Ovary (tissue), 9 donors: ENCODE measurements around the gene MT1H. TPM values are rescaled to one million over a fixed set of nuclear protein-coding genes. Genes with fewer than 3 reads are reported as not detected.

Experiments
- DNase-seq, 5 donors: peaks; one replicate each; pipeline ENCODE4 v3.0.0-alpha.2; 2019 to 2020
- H3K27ac ChIP-seq, 2 donors: fragments of 200-600 bp; one replicate each; pipeline versions ENCODE4 v1.5.1 to v1.8.0; 2019 to 2022
- H3K27me3 ChIP-seq: fragments of 200-600 bp; one replicate; pipeline ENCODE4 v1.8.0; 2022
- H3K36me3 ChIP-seq: fragments of 200-600 bp; sonication (generic); one replicate; pipeline ENCODE4 v1.5.1; 2019
- H3K4me1 ChIP-seq: one replicate; pipeline ENCODE4 v1.8.1; 2013; ENCODE audit warnings: mild to moderate bottlenecking, moderate library complexity; ENCODE audit not compliant: insufficient read depth
- H3K4me3 ChIP-seq: fragments of 200-600 bp; sonication (generic); one replicate; pipeline ENCODE4 v1.5.1; 2017
- H3K9me3 ChIP-seq, 2 donors: fragments of 200-600 bp in 1 of 2; sonication (generic) in 1 of 2; one replicate each; pipeline versions ENCODE4 v1.5.1 to v1.8.1; 2013 to 2019; ENCODE audit warnings: mild to moderate bottlenecking in 1 of 2, moderate library complexity in 1 of 2
- CTCF ChIP-seq, 3 donors: fragments of 450-650 bp in 2 of 3; fragments of 200-600 bp in 1 of 3; IDR thresholded peaks; one replicate each; pipeline versions ENCODE4 v1.5.1 to v1.8.0; 2016 to 2022; ENCODE audit warnings: antibody characterized with exemption in 3 of 3, mild to moderate bottlenecking in 1 of 3
- EP300 ChIP-seq: sonication (generic); formaldehyde crosslinking; IDR thresholded peaks from one replicate; pipeline ENCODE4 v1.6.1; 2017; ENCODE audit warnings: antibody characterized with exemption
- POLR2A ChIP-seq: fragments of 450-650 bp; IDR thresholded peaks from one replicate; pipeline ENCODE4 v1.6.1; 2017; ENCODE audit warnings: antibody characterized with exemption, mild to moderate bottlenecking, moderate library complexity
- WGBS, 3 donors: extraction: QIAGEN DNeasy Blood & Tissue Kit in 1 of 3; methylation state at CpG; one replicate each; pipeline versions ENCODE4 v1.1.5 to v1.1.7; 2013 to 2017; 5-methylcytosine and 5-hydroxymethylcytosine counted together
- intact Hi-C, 4 donors: fragments of 100-400 bp; cut with DNase I; formaldehyde crosslinking; loops; one replicate each; pipeline versions ENCODE4 v1.11.0 to v1.15.1; 2022 to 2023
- polyA plus RNA-seq, 2 donors: library from polyadenylated mRNA; stranded (reverse); fragments of 200-250 nt in 1 of 2; fragments of 350-450 nt in 1 of 2; fragmentation: Illumina TruSeq in 1 of 2; extraction: RNeasy Lipid Tissue Mini Kit (QIAGEN cat#74804) in 1 of 2; gene quantifications; one replicate each; pipeline ENCODE4 v1.2.3, GENCODE V29; 2013 to 2014
- total RNA-seq, 7 donors: library from RNA; depleted of rRNA in 2 of 7; stranded (reverse); fragments of >200 nt in 2 of 7; fragmentation: NEBNext Ultra II Directional in 3 of 7; extraction: Animal tissue kit (Norgen Biotek cat#: 25700) in 3 of 7; gene quantifications; one replicate each; pipeline versions ENCODE4 v1.1.0 to v1.2.4, GENCODE V29; 2016 to 2023
- donor health status: DM: no; HTN: no; CAD: no; lungs with moderate emphysema.
- donor health status: DM: no; HTN: no; CAD: no.
- donor health status: Bipolar disorder and iron deficiency.
- donor health status: DM: yes; HTN: yes; CAD: no.
- donor health status: DM: no; HTN: no; CAD: no.
- donor health status: DM: yes; HTN: yes; CAD: no.

MT1H gene
- total and polyA plus RNA-seq, 9 donors = 0.79 TPM; not detected in 8

DNA sequence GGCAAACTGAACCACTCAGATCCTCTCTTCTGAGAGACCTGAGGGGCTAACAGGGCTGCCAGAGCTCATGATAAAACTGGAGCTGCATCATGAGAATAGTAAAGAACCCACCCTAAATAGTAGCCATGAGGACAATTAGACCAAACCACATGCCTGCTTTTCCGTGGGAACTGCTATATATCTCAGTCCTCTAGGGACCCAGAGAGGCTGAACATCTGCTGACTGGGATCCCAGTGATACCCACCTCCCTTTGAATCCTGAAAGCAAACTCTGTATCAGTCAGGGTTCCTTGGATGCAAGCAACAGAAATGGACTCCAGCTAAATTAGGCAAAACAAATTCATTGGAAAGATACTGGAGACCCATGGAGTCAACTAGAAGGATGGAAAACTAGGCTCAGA, 19.1 kb downstream of the MT1H start:
- intact Hi-C loops = loop anchor here in 1 of 4 donors (10.0 kb wide), 1 partner anchor 104 kb away; the partner anchor contains the start of gene MT3
- H3K27me3 ChIP-seq = no peaks in the 10 kb centered on the region
- no peak overlapping the region for H3K27ac ChIP-seq
- no peak for DNase-seq
- H3K4me3 ChIP-seq = no peak overlapping the region
- WGBS, 3 donors = 17 to 29% (median 22%) methylated on average over 1 of the region's 1 CpG
- H3K9me3 ChIP-seq = no peaks in the 10 kb centered on the region
- peaks cover 3% of the 10 kb centered on the region for H3K4me1 ChIP-seq
- TF ChIP-seq POLR2A (no peak), CTCF (IDR thresholded peaks at IDR 0.05) (no peak), EP300 (no peak)
- H3K36me3 ChIP-seq = no peaks in the 10 kb centered on the region

DNA sequence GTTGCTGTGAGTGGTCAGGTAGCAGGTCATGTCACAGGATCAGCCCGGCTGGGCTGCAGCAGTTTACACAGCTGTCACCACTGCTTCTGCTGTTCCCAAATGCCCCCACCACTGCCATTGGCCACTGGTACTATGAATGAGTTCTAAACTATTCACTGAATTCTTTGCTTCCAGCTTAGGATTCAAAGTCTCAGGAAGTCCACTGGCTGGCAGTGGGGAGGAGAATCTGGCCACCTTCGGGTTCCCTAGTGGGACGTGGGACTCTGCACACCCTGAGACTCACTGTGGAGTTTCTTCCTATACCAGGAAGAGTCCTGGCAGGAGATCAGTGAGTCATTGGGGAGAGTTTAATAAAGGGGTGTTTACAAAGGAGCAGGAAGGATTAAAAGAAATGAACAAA, 19.6 kb downstream of the MT1H start:
- H3K4me1 ChIP-seq = peaks cover 3% of the 10 kb centered on the region
- no peaks in the 10 kb centered on the region for H3K9me3 ChIP-seq
- intact Hi-C loops = loop anchor here in 1 of 4 donors (10.0 kb wide), 1 partner anchor 104 kb away; the partner anchor contains the start of gene MT3
- no peak for DNase-seq
- 72 to 81% (median 74%) methylated on average over 3 of the region's 3 CpGs for WGBS, 3 donors
- no peaks in the 10 kb centered on the region for H3K36me3 ChIP-seq
- no peak overlapping the region for H3K4me3 ChIP-seq
- H3K27ac ChIP-seq = no peak overlapping the region
- TF ChIP-seq EP300 = no peak
- no peak for TF ChIP-seq POLR2A
- TF ChIP-seq CTCF (IDR thresholded peaks at IDR 0.05) = no peak
- H3K27me3 ChIP-seq = no peaks in the 10 kb centered on the region

DNA sequence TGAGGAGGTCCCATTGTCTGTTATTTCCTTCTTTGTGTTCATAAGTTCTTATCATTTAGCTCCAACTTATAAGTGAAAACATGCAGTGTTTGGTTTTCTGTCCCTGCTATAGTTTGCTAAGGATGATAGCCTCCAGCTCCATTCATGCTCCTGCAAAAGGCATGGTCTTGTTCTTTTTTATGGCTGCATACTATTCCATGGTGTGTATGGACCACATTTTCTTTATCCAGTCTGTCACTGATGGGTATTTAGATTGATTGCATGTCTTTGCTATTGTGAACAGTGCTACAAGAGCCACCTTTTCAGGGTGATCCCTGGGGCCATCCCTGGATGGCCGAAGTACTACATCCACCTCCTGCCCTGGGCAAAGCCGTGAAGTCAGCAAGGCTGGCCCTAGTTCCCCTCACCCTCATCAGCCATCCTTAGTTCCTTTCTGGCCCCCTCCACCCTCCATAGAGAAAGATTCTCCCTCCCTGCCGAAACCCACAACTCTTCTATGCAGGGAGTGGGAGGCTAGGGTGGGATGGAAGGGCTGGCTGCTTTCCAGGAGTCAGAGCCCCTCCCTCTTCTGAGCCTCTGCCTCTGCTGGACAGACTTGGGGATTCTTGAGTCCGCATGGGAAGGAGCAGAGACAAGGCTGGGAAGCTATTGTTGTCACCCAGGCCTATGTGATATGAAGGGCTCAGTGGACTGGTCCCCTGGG, 21.0 kb downstream of the MT1H start:
- intact Hi-C loops = loop anchor here in 2 of 4 donors (5.0 to 10.0 kb wide), 3 partner anchors 166 to 798 kb away; partner anchors contain the start of gene BBS2 (in 1 of the 2)
- H3K4me3 ChIP-seq = no peak overlapping the region
- no peaks in the 10 kb centered on the region for H3K9me3 ChIP-seq
- no peak overlapping the region for H3K27ac ChIP-seq
- DNase-seq = no peak
- H3K4me1 ChIP-seq = peaks cover 3% of the 10 kb centered on the region
- H3K36me3 ChIP-seq = no peaks in the 10 kb centered on the region
- H3K27me3 ChIP-seq = no peaks in the 10 kb centered on the region
- WGBS, 3 donors = 64 to 73% (median 66%) methylated on average over 4 of the region's 4 CpGs
- TF ChIP-seq CTCF (IDR thresholded peaks at IDR 0.05) (no peak), EP300 (no peak), POLR2A (no peak)

- intact Hi-C loops = loop anchor here in 2 of 4 donors (5.0 to 10.0 kb wide), 3 partner anchors 167 to 800 kb away; partner anchors contain the start of gene BBS2 (in 1 of the 2)
- H3K36me3 ChIP-seq = no peaks in the 10 kb centered on the region
- H3K27ac ChIP-seq = no peak overlapping the region
- H3K9me3 ChIP-seq = no peaks in the 10 kb centered on the region
- no peak for DNase-seq
- WGBS, 3 donors = 57 to 69% (median 63%) methylated on average over 4 of the region's 4 CpGs
- no peak overlapping the region for H3K4me3 ChIP-seq
- TF ChIP-seq EP300 (no peak), POLR2A (no peak), CTCF (IDR thresholded peaks at IDR 0.05) (no peak)
- H3K27me3 ChIP-seq = no peaks in the 10 kb centered on the region
- peaks cover 3% of the 10 kb centered on the region for H3K4me1 ChIP-seq
These were observed 22.3 kb downstream of the MT1H start for GRCh38 chr16:56691885-56692284.
